ENCODE measurements around the gene ANGEL2.

GRCh38 chr1:212964102-212964501, 51.6 kb downstream of the ANGEL2 start:
- no peak for TF ChIP-seq CTCF (conservative IDR thresholded peaks at IDR 0.05 in 1 of 2, IDR thresholded peaks at IDR 0.05 in 1 of 2; ENCODE audit: extremely low read depth in 1 of 2, insufficient read depth in 1 of 2, low read depth in 1 of 2, low read length in 2 of 2)
- TF ChIP-seq EZH2 (IDR thresholded peaks at IDR 0.05; ENCODE audit: borderline replicate concordance, low read length) = no peak

All from mammary epithelial cell (primary cell).